HEK293T (cell line): ENCODE measurements around the gene ANKS1B.

Source experiments
- CTCF ChIA-PET: fragments of 350-600 bp; formaldehyde crosslinking; extraction: SDS; loops from one replicate; lab custom pipeline; 2021; ENCODE audit warnings: antibody characterized with exemption, inconsistent platforms; lab: Yijun Ruan, JAX
- POLR2A ChIA-PET: fragments of 350-600 bp; formaldehyde crosslinking; extraction: SDS; loops from one replicate; lab custom pipeline; 2020; ENCODE audit warnings: antibody characterized with exemption, inconsistent platforms; lab: Yijun Ruan, JAX
- DNase-seq: peaks from one replicate; pipeline ENCODE4 v3.0.0; 2012; ENCODE audit warnings: mixed read lengths; ENCODE audit errors: extremely low spot score
- ARNT ChIP-seq: fragments of 450-650 bp; IDR thresholded peaks from 2 replicates; pipeline ENCODE4 v1.6.1; 2017; ENCODE audit warnings: mild to moderate bottlenecking
- BHLHE40 ChIP-seq: fragments of 450-650 bp; IDR thresholded peaks from 2 replicates; pipeline ENCODE4 v1.6.1; 2016; ENCODE audit warnings: mild to moderate bottlenecking, moderate library complexity, borderline replicate concordance
- CTBP1 ChIP-seq: fragments of 450-650 bp; IDR thresholded peaks from 2 replicates; pipeline ENCODE4 v1.6.1; 2016; ENCODE audit warnings: borderline replicate concordance
- ELF4 ChIP-seq: fragments of 450-650 bp; IDR thresholded peaks from 2 replicates; pipeline ENCODE4 v1.6.1; 2017; ENCODE audit warnings: antibody characterized with exemption
- FOXA1 ChIP-seq: fragments of 450-650 bp; IDR thresholded peaks from 2 replicates; pipeline ENCODE4 v1.6.1; 2016; ENCODE audit warnings: mild to moderate bottlenecking
- FOXK2 ChIP-seq: fragments of 450-650 bp; IDR thresholded peaks from 2 replicates; pipeline ENCODE4 v1.6.1; 2016; ENCODE audit warnings: mild to moderate bottlenecking
- FOXM1 ChIP-seq: fragments of 450-650 bp; IDR thresholded peaks from 2 replicates; pipeline ENCODE4 v1.6.1; 2017; ENCODE audit warnings: mild to moderate bottlenecking, borderline replicate concordance
- HDGF ChIP-seq: fragments of 450-650 bp; IDR thresholded peaks from 2 replicates; pipeline ENCODE4 v1.6.1; 2017; ENCODE audit warnings: antibody characterized with exemption, borderline replicate concordance
- L3MBTL2 ChIP-seq: fragments of 450-650 bp; conservative IDR thresholded peaks from 2 replicates; pipeline ENCODE4 v1.6.1; 2016; ENCODE audit warnings: mild to moderate bottlenecking
- LEF1 ChIP-seq: fragments of 450-650 bp; IDR thresholded peaks from 2 replicates; pipeline ENCODE4 v1.6.1; 2017; ENCODE audit warnings: mild to moderate bottlenecking, borderline replicate concordance
- NFRKB ChIP-seq: fragments of 450-650 bp; IDR thresholded peaks from 2 replicates; pipeline ENCODE4 v1.6.1; 2016; ENCODE audit warnings: mild to moderate bottlenecking, moderate library complexity
- SP1 ChIP-seq: fragments of 450-650 bp; IDR thresholded peaks from 2 replicates; pipeline ENCODE4 v1.6.1; 2017
- SUZ12 ChIP-seq: fragments of 450-650 bp; IDR thresholded peaks from 2 replicates; pipeline ENCODE4 v1.6.1; 2016; ENCODE audit warnings: mild to moderate bottlenecking
- TARDBP ChIP-seq: fragments of 450-650 bp; IDR thresholded peaks from 2 replicates; pipeline ENCODE4 v1.6.1; 2016
- ZNF384 ChIP-seq: fragments of 450-650 bp; IDR thresholded peaks from 2 replicates; pipeline ENCODE4 v1.6.1; 2016
- TF ChIP-seq, protein P1 (sequence below): fragments of 450-650 bp; IDR thresholded peaks from 2 replicates; pipeline ENCODE4 v1.6.1; 2016

ANKS1B gene

GRCh38 chr12:99383258-99383657 is 601.5 kb downstream of the ANKS1B start:
- ChIA-PET CTCF (no interaction called here), POLR2A (no interaction called here)
- TF ChIP-seq CTBP1: no peak
- TF ChIP-seq ELF4: no peak
- TF ChIP-seq LEF1: no peak
- TF ChIP-seq, protein P1, sequence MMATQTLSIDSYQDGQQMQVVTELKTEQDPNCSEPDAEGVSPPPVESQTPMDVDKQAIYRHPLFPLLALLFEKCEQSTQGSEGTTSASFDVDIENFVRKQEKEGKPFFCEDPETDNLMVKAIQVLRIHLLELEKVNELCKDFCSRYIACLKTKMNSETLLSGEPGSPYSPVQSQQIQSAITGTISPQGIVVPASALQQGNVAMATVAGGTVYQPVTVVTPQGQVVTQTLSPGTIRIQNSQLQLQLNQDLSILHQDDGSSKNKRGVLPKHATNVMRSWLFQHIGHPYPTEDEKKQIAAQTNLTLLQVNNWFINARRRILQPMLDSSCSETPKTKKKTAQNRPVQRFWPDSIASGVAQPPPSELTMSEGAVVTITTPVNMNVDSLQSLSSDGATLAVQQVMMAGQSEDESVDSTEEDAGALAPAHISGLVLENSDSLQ: no peak
- no peak for TF ChIP-seq SUZ12
- no peak for TF ChIP-seq FOXA1
- no peak for TF ChIP-seq FOXK2
- TF ChIP-seq BHLHE40: no peak
- no peak for TF ChIP-seq HDGF
- TF ChIP-seq FOXM1: no peak
- TF ChIP-seq L3MBTL2: no peak
- TF ChIP-seq SP1: no peak
- no peak for TF ChIP-seq NFRKB
- no peak for DNase-seq

DNA sequence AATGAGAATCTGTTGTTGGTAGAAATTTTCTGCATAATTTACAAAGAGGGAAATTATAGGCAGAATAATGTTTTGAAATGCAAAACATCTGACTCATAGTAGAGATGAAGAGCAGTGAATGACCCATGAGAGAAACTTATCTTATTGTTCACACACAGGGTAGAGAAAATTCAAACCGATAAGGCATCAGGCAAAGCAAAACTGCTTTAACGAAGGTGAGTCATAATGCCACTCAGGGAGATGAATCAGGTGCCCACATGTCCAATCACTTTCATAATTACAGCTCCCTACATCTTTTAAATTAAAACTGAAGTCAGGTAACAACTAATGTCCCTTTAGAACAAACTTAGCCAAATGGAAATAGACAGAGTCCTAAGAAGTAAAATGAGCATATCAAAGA is 602.7 kb downstream of the ANKS1B start:
- TF ChIP-seq ZNF384 (no peak), LEF1 (no peak), FOXA1 (no peak), ARNT (no peak), ELF4 (no peak), L3MBTL2 (no peak), BHLHE40 (no peak), TARDBP (no peak), SP1 (no peak), CTBP1 (no peak)
- TF ChIP-seq, protein P1: no peak
- POLR2A ChIA-PET: no interaction called here
- CTCF ChIA-PET: interaction anchor here (0.8 kb wide), 1 partner anchor 9 kb away, joined by 3 read pairs; no protein-coding TSS in a partner anchor
- DNase-seq: no peak

GRCh38 chr12:99380701-99381100 is 604.0 kb downstream of the ANKS1B start:
- ChIA-PET CTCF (interaction anchor here (0.8 kb wide), 1 partner anchor 11 kb away, joined by 3 read pairs; no protein-coding TSS in a partner anchor), POLR2A (no interaction called here)
- no peak for DNase-seq
- no peak for TF ChIP-seq ELF4
- no peak for TF ChIP-seq TARDBP

DNA sequence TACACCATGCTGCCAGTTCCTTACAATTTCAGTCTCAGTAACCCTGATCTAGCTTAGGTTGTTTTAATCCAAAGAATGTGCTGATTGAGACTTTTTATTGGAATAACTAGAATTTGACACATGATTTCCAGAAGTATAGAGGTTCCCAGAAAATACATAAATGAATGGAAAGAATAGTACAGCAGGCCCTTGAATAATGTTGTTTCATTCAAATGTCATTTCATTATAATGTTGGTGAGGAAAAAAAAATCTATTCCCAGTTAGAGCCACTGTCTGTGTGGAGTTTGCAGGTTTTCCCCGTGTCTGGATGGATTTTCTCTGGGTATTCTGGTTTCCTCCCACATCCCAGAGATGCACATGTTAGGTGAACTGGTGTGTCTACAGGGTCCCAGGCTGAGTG is 610.7 kb downstream of the ANKS1B start:
- ChIA-PET POLR2A (no interaction called here), CTCF (no interaction called here)

DNA sequence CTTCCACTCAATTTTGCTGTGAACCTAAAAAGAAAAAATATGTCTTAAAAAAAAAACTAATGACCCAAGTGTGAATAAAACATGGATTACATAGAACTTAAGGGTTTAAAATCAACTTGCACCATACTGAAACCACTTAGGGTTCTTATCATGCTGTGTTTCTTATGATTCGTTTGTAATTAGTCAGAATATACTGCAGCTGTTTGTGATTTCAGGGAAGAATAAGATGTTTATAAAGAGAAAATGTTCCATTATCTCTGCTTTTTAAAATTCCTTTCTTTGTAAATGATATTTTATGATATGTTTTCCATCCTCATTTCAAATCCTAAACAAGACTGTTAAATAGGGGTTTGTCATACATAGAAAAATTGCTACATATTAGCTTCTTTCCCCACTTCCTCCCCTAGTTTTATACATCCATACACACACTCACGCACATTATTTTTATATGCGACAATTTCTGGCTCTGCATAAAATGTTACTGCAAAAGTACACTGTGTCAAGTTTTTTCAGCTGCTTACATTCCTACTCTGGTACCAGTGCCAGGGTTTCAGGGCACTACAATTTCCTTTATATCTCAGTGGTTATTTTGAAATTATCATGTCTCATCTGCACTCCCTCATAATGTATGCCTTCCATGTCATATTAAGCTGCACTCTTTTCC is 612.3 kb downstream of the ANKS1B start:
- POLR2A ChIA-PET: no interaction called here
- DNase-seq: no peak
- TF ChIP-seq HDGF (no peak), SP1 (no peak), ELF4 (no peak), FOXM1 (no peak), BHLHE40 (no peak), L3MBTL2 (no peak), ARNT (no peak), FOXA1 (no peak), CTBP1 (no peak), TARDBP (no peak), NFRKB (no peak), ZNF384 (no peak), SUZ12 (no peak), LEF1 (no peak), FOXK2 (no peak)
- TF ChIP-seq, protein P1: no peak
- CTCF ChIA-PET: no interaction called here

More for the DNA sequence above, 610.7 kb downstream of the ANKS1B start:
- no peak for DNase-seq
- no peak for TF ChIP-seq FOXK2

DNA sequence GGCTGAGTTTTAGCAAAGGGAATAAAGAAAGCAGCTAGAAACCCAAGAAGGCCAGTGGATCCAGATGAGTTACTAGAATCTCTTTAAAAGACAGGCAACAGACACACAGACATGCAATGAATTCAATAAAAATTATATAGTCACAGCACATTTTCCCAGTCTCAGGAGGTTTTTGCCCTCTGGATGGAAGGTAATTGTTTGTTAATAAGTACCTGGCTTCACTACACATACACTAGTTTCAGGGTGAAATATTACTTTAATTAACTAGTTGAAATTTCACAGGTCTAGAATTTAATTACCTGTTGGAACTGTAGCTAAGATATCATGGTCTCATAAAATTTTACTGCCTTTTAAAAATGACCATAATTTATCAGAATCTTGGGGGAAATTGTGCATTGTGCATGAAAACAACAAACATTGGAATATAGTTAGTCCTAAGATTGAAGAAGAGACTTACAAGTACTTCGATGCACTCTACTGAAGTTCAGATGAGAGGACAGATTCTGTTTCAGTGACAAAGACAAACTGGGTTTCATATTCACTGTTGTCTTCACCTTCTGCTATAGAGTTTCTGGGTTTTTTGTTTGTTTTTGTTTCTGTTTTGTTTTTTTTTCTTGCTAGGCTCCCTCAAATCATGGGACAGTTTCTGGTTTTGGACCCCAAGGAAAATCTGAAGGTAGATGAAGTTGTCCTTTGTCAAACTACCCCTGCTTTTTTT is 614.2 kb downstream of the ANKS1B start:
- DNase-seq: no peak
- TF ChIP-seq CTBP1 (no peak), L3MBTL2 (no peak)
- ChIA-PET CTCF (no interaction called here), POLR2A (no interaction called here)

- no peak for DNase-seq
- POLR2A ChIA-PET: no interaction called here
- TF ChIP-seq FOXK2 (no peak), CTBP1 (no peak), HDGF (no peak)
- CTCF ChIA-PET: no interaction called here
Observed at GRCh38 chr12:99367181-99367580, 617.6 kb downstream of the ANKS1B start.
